HG02885 (cell line): Measurements from ENCODE around the gene MBTPS1.

ENCODE experiments used
- ATAC-seq: cut with Tn5 transposase; IDR thresholded peaks from one replicate; pipeline ENCODE4 v1.9.1; 2021; ENCODE audit warnings: mild to moderate bottlenecking; ENCODE audit not compliant: unreplicated experiment, poor library complexity

Gene MBTPS1

DNA sequence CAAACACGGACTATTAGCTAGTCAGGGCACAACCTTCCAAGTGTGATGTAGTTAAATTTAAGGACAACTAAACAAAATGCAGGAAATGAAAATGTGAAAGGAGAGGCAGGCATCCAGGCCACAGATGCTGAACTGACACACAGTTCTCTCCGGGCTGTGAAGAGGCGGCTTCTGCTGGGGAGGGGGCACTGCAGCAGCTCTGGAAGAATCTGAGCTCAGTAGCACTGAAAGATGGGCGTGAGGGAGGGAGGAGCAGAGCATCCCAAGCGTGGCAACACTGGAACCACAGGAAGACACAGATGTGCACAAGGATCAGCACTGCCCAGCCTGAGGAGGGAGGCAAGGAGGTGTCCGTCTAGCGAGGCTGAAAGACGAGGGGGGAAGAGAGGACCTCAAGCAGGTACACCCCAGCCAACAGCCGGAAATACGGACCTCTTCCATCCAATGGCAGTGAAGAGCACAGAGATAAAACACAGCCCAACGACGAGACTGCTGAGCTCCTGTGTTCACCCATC lies 11.4 kb downstream of the MBTPS1 start:
- no peak for ATAC-seq

DNA sequence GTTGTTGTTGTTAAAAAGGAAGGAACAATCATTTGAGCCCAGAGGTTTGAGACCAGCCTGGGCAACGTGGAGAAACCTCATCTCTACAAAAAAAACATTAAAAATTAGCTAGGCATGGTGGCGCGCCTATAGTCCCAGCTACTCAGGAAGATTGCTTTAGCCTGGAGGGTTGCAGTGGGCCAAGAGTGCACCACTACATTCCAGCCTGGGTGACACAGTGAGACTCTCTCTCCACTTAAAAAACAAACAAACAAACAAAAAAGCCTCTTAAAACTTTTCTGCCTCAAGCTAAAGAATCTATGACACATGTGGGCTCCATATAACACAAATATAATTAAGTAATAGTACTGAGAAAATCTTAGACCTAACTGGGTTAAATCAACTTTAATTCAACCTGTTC lies 12.5 kb downstream of the MBTPS1 start:
- no peak for ATAC-seq

DNA sequence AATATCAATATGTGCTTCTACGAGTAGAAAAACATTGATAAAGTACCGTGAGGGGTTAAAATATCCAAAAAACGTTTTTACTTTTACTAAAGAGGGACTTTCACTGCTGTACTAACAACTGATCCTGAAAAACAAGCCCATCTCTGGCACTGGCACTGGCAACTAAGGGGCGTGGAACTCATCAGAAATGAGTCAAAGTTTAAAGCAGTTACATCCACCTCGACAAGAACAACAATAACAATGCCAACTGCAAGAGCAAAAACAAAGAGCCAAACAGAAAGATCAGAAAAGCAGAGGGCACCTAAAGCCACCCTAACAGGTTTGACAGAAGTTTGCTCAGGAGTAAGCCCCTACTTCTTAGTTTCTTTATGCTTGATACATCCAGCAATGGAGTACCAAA lies 13.1 kb downstream of the MBTPS1 start:
- ATAC-seq = no peak

DNA sequence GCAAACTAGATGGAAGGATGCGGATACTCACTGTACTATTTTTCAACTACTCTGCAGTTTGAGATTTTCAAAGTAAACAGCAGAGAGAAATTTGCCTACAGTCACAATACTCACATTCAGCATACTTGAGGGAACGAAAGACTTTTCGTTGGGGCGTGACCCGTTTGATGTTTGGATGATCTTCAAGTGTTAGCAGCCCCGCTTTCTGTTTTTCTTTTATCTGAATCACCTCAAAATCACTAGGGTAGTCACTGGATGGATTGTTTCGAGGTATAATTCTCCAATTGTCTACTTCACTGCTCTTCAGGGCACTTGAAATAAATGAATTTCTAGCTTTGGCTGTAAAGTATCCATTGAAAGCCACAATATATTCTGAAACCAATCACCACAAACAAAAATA lies 17.8 kb downstream of the MBTPS1 start:
- no peak for ATAC-seq

DNA sequence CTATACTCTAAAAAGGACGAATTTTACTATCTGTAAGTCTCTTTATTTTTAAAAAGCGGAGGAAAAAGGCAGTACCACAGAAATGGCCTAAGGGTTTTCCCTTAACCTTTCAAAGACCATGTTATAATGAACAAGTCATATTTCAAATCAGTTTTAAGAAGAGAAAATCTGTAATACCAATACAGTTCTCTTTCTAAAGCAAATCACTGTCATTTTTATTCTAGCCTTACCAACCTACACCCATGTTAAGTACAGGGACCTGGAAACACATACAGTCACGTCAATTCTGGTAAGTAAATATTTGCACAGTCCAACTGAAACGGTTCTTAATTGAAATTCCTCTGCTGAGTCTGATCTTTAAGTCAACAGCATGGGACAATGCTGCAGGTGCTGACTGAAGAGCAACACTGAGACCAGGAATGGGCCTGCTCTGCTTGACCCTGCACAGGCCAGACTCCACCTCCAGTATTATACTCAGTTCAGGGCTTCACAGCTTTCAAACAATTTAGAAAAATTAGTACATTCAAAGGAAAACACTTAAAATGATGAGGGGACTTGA lies 20.2 kb downstream of the MBTPS1 start:
- ATAC-seq = no peak

DNA sequence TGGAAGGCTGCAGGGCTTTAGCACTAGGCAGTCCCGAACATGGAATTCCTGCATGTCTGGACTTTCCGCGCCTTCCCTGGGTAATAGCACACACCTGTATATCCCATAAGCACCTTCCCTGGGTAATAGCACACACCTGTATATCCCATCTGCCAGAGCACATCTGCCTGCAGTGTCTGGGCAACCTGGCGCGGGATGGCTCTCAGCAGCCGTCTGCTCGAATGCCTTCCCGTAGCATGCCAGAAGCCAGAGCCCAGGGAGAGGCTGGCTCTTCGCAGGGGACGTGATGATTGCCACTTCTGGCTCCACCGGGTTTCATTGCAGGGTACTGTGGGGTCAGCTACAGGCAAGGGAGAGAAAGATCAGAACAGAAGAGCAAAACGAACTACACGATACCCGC lies 21.3 kb downstream of the MBTPS1 start:
- ATAC-seq = no peak

DNA sequence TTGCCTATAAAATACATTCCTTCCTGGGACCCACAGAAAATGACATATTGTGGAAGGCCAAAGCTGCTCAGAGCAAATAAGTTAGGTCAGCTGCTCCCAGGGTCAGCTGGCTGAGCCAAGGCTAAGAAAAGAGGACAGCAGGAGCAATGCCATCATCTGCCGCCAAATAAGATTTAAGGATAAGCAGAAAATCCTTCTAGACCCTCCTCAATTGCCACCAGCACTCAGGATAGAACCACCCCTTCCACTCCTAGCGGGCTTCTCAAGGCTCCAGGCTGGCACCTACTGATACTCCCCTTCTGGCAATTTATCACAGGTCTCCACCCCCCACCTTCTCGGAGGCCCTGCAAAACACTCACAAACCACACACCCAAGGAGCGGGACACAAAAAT lies 22.9 kb downstream of the MBTPS1 start:
- no peak for ATAC-seq

DNA sequence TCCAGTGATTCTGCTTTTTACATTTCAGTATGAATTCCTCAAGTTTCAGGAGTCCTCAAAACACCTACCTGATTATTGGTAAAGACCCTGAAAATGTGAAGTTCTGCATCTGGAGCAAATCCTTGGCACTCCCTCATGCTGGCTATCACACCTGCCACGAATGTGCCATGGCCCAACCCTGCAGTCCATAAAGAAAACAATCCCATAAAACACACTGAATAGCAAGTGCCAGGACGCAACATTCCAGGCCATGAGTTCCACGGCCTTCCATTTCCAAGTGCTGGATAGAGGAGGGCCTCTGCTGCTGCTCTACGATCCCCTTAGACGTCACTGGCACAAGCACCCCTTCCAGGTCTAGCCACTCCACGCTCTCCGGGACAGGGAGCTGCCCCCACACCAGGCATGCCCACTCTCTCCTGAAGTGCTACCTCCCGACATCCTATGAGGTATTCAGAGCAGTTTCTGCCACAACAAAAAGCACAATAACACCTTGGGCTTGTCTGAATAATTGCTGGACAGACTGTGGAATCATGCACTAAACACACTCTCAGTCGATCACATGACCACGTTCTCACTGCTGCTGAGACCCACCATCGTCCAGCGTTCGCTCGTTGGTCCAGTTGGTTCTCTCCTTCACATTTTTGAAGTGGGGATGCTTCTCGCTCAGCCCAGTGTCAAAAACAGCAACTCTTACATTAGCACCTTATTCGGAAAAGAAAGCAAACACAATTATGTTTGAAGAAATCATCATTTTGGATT lies 23.4 kb downstream of the MBTPS1 start:
- ATAC-seq = no peak

DNA sequence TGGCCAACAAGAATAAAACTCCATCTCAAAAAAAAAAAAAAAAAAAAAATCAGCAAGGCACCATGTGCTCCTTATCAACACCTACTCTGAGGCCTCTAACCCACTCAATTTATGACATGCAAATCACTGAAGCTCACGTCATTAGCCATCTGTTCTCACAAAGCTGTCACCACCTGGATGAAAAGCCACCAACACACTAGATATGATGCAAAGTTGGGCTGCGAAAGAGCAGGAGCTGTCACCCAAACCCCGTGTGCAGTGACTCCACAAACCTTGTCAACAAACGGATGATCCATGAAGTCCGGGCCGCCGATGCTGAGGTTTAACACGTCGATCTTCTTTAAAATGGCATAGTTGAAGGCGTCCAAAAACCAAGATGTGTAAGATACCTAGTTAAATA lies 25.3 kb downstream of the MBTPS1 start:
- no peak for ATAC-seq

DNA sequence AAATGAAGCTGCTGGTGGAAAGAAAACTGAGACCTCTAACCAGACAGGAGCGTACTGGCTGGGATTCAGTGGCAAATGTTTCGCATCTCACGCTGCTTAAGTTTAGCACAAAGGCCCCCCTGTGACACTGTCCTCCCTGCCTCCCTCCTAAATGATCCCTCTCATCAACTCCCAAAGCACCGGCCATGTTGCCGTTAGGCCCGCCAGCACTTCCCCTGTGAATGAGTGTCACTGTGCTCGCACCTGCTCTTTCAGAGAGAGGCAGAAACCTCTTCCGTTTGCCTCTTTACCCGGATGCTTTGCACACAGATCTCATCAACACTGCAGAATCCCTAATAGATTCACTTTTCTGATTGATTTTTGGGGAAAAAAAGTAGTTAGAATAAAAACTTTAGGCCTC lies 26.5 kb downstream of the MBTPS1 start:
- no peak for ATAC-seq

DNA sequence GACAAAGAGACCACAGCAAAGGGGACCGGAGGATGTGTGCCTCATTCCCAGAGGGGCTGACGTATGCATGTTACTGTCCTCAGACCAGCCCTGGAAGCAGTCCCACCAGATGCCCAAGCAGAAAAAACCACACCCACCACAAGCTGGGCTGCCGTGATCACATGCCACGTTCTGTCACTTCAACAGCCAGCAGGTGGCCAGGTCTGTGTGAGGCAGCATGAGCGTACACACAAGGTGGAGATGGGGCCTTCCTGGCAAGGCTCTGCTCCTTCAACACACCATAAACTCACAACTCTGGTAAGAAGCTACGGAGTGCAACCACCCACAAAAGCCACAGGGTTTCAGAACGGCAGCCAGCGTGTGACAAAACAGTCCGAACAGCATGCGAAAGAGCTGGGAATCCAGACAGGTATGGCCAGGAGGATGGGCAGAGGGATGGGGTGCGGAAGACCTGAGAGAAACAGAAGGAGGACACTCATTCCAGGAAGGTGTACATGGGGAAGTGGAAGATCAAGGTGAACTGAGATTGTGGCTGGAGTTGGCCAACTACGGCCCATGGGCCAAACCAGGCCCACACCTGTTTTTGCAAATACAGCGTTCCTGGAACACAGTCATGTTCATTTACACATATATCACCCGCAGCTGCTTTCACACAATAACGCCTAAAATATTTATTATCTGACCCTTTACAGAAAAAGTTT lies 27.9 kb downstream of the MBTPS1 start:
- ATAC-seq = peak; percentile 81

DNA sequence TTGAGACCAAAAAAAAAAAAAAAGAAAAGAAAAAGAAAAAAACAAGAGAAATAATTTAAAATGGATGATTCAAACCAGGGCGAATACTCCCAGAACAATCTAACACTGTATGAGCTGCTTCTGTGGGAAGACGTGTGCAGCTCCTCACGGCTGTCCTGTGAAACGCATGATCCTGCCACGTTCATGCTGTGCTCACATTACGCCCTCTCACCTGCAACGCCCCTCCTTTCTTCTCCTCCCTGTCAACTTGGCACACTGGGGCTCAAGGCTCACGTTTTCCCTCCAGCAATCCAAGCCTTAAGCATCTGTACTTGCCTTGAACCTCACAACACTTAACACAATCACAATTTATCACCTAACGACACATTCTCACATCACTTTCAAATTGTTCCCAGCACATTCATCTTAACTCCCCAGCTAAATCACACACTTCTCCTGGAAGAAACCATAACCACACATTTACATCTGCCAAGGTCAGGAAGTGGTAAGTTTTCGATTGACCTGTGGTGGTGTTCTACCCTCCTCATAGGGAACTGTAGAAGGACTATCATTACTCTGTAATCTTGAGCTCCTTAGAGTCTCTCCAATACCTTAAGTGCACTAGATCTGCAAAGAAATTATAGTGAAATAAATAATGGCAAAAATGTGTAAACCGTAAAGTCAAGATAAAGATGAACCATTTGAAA lies 29.1 kb downstream of the MBTPS1 start:
- ATAC-seq = no peak

DNA sequence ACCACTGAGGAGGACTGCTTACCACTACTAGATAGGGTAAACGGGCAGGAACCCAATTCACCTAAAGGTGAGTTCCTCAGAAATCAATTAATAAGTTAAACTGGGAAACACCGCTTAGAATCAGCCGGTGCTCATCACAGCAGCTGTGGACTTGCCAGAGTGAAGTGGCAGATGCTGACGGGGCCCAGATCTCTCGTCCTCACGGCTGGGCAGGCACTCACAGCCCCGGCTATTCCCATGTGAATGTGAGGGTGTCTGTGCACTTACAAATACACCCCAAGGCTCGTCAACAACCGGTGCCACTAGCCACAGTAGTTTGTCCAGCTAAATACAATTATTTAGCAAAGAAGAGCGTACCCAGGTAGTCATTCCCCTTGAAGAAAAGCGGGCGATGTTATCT lies 29.7 kb downstream of the MBTPS1 start:
- ATAC-seq = no peak

DNA sequence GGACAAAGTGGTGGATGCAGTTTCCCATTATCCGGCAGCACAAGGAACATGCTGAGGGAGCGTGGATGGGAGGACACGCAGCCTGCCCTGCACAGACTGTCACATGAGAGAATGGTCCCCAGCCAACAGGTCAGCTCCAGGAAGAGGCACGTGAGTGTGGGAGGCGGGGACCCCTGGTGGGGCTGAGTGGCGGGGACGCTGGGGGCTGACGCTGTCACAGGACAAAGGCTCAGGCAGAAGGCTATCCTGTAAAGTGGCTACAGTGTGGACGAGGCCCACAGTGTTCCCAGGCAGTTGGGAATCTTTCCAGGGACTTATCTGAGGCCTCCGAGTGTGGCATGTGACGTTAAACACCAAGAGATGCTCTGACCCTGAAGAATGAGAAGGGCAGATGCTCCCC lies 30.4 kb downstream of the MBTPS1 start:
- no peak for ATAC-seq

DNA sequence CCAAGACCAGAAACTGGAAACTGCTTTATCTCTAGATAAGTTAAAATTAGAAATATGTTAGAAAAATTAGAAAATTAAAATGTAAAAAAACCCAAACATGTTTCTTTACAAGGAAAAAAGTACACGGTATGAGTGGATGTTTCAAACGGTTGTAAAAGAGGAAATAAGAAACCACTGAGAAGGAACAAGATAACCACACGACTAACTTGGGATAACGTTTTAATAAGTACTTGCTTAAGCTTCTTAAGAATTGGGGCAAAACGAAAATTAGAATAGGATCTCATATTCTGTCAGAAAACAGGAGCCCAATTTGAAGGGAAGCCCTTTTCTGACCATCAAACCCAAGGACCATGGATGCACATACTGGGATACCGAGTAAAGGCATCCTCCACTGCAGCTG lies 31.0 kb downstream of the MBTPS1 start:
- ATAC-seq = no peak

DNA sequence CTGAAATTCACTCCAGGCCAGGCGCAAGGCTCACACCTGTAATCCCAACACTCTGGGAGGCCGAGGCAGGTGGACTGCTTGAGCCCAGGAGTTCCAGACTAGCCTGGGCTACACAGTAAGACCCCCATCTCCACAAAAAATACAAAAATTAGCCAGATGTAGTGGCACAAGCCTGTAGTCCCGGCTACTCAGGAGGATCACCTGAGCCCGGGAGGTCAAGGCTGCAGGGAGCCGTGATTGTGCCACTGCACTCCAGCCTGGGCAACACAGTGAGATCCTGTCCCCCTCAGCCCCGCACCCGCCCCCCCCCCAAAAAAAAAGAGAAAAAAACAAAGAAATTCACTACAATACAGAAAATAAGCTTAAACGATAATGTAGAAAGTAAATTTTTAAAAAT lies 31.5 kb downstream of the MBTPS1 start:
- ATAC-seq = no peak

DNA sequence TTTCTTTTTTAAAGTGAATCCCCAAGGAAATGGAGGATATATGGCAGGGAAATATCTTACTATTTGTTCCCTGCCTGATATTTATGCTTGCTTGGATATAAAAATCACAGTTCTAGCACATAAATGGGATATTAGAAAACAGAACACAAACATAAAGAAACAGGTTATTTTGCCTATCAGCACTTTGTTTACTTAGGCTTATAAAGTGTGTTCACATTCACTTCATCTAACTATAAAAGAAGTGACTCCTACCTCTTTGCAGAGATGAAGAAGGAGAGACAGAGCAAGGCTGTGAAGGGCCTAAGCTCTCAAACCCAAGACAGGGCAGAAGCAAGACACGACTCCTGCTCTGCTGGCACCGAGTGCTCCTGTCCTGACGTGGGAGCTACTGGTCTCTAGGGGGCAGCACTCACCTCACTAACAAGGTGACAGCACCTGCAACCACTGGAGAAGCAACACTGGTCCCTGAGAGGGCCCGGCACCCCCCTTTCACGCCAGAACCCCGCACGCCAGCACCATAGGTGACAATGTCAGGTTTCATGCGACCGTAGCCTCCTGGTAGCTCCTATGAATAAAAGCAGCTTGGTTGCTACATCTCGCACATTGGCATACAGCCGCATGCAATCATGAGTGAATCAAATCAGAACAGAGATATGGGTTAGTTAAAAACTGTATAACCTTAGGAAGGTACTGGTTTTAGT lies 32.0 kb downstream of the MBTPS1 start:
- peak; percentile 52 for ATAC-seq

DNA sequence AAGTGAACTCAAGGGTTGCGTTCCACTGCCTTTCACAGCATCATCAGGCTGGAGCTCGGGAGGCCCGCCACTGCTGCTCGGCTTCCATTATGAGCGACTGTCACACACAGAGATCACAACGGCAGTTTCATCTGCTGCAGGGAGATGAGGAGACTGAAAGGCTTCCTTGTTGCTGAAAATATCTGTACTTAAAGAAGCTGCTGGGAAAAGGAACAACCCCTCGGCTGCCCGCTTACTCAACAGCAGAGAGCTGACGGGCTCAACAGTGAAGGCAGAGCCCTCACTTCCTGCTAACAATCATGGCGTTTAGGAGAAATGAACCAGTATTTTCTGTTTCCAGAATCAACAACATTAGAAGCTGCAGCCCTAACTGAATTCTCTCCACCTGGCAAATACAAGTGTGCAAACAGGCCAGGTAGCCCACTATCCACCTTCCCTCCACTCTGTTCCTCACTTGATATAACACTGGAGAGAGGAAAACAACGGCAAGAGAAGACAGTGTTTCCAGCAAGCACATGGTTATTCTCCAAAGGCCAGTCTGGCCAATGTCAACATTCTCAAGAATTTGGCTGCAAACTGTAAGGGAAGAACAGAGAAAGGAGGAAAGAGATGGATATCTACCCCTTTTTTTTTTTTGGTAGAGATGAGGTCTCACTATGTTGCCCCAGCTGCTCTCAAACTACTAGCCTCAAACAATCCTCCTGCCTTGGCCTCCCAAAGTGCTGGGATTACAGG lies 33.7 kb downstream of the MBTPS1 start:
- no peak for ATAC-seq

DNA sequence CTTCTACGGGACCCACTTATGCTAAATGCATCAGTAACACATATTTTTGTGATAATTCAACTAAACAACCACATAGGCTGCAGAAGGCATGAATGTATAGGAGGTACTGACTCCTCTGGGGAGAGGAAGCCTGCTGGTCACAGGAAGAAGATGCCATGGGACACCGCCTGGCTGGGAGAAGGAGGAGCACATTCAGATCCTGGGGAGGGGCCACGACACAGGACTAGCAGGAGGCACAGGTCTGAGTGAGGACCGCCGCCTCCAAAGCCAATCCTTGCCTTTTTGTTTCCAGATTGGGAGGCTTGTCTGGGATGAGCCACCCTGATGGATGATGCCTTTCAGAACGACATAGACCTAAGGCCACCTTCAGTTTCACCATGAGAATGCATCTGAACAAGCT lies 34.6 kb downstream of the MBTPS1 start:
- ATAC-seq = no peak
